OCI-M2 (cell line): ENCODE results near the gene NEAT1.

Experiments used
- DNase-seq: peaks from one replicate; lab custom pipeline; 2025; ENCODE audit not compliant: unreplicated experiment; lab: John Stamatoyannopoulos, UW

NEAT1 gene

GRCh38 chr11:65389294-65389980, 33.2 kb upstream of the NEAT1 start:
- DNase-seq, result no peak

- no peak for DNase-seq
Measured at GRCh38 chr11:65390099-65390941, 32.3 kb upstream of the NEAT1 start.

GRCh38 chr11:65390996-65391395, 31.6 kb upstream of the NEAT1 start:
- no peak for DNase-seq

- DNase-seq, result no peak
Measured at GRCh38 chr11:65392186-65392829, 30.3 kb upstream of the NEAT1 start.

- no peak for DNase-seq
Measured at GRCh38 chr11:65392899-65393298, 29.7 kb upstream of the NEAT1 start.

- DNase-seq, result no peak
Measured at GRCh38 chr11:65393513-65394079, 29.0 kb upstream of the NEAT1 start.

GRCh38 chr11:65394125-65394536, 28.5 kb upstream of the NEAT1 start:
- no peak for DNase-seq

- DNase-seq, result no peak
Measured at GRCh38 chr11:65395961-65396530, 26.6 kb upstream of the NEAT1 start.

GRCh38 chr11:65396769-65397745, 25.5 kb upstream of the NEAT1 start:
- DNase-seq, result no peak

GRCh38 chr11:65398362-65398910, 24.2 kb upstream of the NEAT1 start:
- no peak for DNase-seq

GRCh38 chr11:65399249-65399648, 23.3 kb upstream of the NEAT1 start:
- no peak for DNase-seq

- DNase-seq, result no peak
Measured at GRCh38 chr11:65399845-65400244, 22.8 kb upstream of the NEAT1 start.

GRCh38 chr11:65400307-65401072, 22.1 kb upstream of the NEAT1 start:
- DNase-seq, result no peak

- no peak for DNase-seq
Measured at GRCh38 chr11:65401073-65401802, 21.4 kb upstream of the NEAT1 start.

- DNase-seq, result no peak
Measured at GRCh38 chr11:65401803-65402248, 20.8 kb upstream of the NEAT1 start.

GRCh38 chr11:65402790-65403189, 19.8 kb upstream of the NEAT1 start:
- DNase-seq, result no peak

- DNase-seq, result no peak
Measured at GRCh38 chr11:65403607-65404121, 18.9 kb upstream of the NEAT1 start.

GRCh38 chr11:65404210-65404609, 18.4 kb upstream of the NEAT1 start:
- no peak for DNase-seq
